OCI-LY1 (cell line): Measurements from ENCODE around the gene ETV7.

Experiments used
- H2AFZ ChIP-seq: fragments of 200-600 bp; sonication (generic), shearing (Covaris generic); 2 replicates; pipeline ENCODE4 v1.6.0; 2014; ENCODE audit warnings: antibody characterized with exemption, mild to moderate bottlenecking, low read length
- H3F3A ChIP-seq: fragments of 200-600 bp; sonication (generic), shearing (Covaris generic); 2 replicates; pipeline ENCODE4 v1.6.0; 2014; ENCODE audit warnings: mild to moderate bottlenecking, antibody characterized with exemption, low read length, moderate library complexity; ENCODE audit not compliant: insufficient read depth
- H3K27ac ChIP-seq: fragments of 200-600 bp; sonication (generic); 2 replicates; pipeline ENCODE4 v1.5.1; 2014; ENCODE audit warnings: low read length, mixed run types, mild to moderate bottlenecking, low read depth; ENCODE audit not compliant: poor library complexity, severe bottlenecking
- H3K27me3 ChIP-seq: fragments of 200-600 bp; sonication (generic); 2 replicates; pipeline ENCODE4 v1.6.0; 2014; ENCODE audit warnings: antibody characterized with exemption, mild to moderate bottlenecking, low read length, moderate library complexity; ENCODE audit not compliant: insufficient read depth
- H3K36me3 ChIP-seq: fragments of 200-600 bp; sonication (generic); 2 replicates; pipeline ENCODE4 v1.6.1; 2014; ENCODE audit warnings: mild to moderate bottlenecking, antibody characterized with exemption, low read length, moderate library complexity, mixed read lengths; ENCODE audit not compliant: insufficient read depth
- H3K4me1 ChIP-seq: fragments of 200-600 bp; sonication (generic); 2 replicates; pipeline ENCODE4 v1.5.1; 2014; ENCODE audit warnings: mild to moderate bottlenecking, low read length, moderate library complexity; ENCODE audit not compliant: insufficient read depth, severe bottlenecking
- H3K4me2 ChIP-seq: fragments of 200-600 bp; sonication (generic), shearing (Covaris generic); 2 replicates; pipeline ENCODE4 v1.6.1; 2014; ENCODE audit warnings: low read length
- H3K4me3 ChIP-seq: fragments of 200-600 bp; sonication (generic); 2 replicates; pipeline ENCODE4 v1.5.1; 2014; ENCODE audit warnings: low read length, low read depth, mild to moderate bottlenecking, mixed read lengths; ENCODE audit not compliant: poor library complexity, severe bottlenecking
- H3K79me2 ChIP-seq: fragments of 200-600 bp; shearing (Covaris generic); 2 replicates; pipeline ENCODE4 v1.6.1; 2016; ENCODE audit warnings: mixed run types, low read length, mixed read lengths; ENCODE audit not compliant: insufficient read depth
- H3K9ac ChIP-seq: fragments of 200-600 bp; sonication (generic), shearing (Covaris generic); 2 replicates; pipeline ENCODE4 v1.6.1; 2014; ENCODE audit warnings: mild to moderate bottlenecking, low read length, mixed read lengths
- H3K9me2 ChIP-seq: fragments of 200-600 bp; sonication (generic), shearing (Covaris generic); 2 replicates; pipeline ENCODE4 v1.6.1; 2014; ENCODE audit warnings: low read depth, mild to moderate bottlenecking, low read length, mixed read lengths
- H3K9me3 ChIP-seq: fragments of 200-600 bp; shearing (Covaris generic); 2 replicates; pipeline ENCODE4 v1.6.1; 2014; ENCODE audit warnings: low read length, mixed read lengths
- H4K20me1 ChIP-seq: fragments of 200-600 bp; sonication (generic), shearing (Covaris generic); 2 replicates; pipeline ENCODE4 v1.6.0; 2016; ENCODE audit warnings: mild to moderate bottlenecking, low read length; ENCODE audit not compliant: insufficient read depth
- EZH2 ChIP-seq: fragments of 200-600 bp; sonication (generic), shearing (Covaris generic); IDR thresholded peaks from 2 replicates; pipeline ENCODE4 v1.8.0; 2017; ENCODE audit warnings: borderline replicate concordance, mixed run types, mild to moderate bottlenecking, antibody characterized with exemption, low read length, moderate library complexity, mixed read lengths
- TF ChIP-seq, protein P1 (sequence below): fragments of 200-600 bp; sonication (generic), shearing (Covaris generic); IDR thresholded peaks from 2 replicates; pipeline ENCODE4 v1.5.1; 2017; ENCODE audit warnings: mild to moderate bottlenecking, antibody characterized with exemption, low read length, moderate library complexity, mixed read lengths

Gene ETV7

DNA sequence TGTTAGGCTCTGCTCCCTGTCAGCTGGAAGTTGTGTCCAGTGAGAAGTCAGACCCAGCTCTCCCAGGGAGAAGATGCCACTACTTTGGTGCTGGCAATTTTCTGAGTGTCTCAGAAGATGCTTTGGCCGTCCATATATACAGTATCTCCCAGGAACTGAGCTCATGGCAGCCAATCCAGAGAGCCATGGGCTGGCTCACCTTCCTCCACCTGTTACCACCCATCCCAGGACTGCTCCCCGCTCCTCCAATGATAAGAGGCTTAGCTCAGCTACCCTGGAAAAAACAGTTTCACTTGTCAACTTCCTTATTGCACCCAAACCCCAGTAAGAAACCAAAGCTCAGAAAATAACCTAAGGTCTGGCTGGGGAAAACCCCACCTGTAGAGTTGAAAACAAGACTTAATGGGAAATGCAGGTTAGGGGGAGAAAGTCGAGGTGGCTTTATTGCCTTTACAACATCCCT, 50.7 kb downstream of the ETV7 start, which contains the start of gene BNIP5:
TSS of gene BNIP5 (minus strand) at position 110 of the 463 bp plus-strand sequence. CDS start 6,198 bp downstream, outside the sequence.
- H3K9me3 ChIP-seq = no peaks in the 10 kb centered on the region
- TF ChIP-seq EZH2 = no peak
- TF ChIP-seq, protein P1, sequence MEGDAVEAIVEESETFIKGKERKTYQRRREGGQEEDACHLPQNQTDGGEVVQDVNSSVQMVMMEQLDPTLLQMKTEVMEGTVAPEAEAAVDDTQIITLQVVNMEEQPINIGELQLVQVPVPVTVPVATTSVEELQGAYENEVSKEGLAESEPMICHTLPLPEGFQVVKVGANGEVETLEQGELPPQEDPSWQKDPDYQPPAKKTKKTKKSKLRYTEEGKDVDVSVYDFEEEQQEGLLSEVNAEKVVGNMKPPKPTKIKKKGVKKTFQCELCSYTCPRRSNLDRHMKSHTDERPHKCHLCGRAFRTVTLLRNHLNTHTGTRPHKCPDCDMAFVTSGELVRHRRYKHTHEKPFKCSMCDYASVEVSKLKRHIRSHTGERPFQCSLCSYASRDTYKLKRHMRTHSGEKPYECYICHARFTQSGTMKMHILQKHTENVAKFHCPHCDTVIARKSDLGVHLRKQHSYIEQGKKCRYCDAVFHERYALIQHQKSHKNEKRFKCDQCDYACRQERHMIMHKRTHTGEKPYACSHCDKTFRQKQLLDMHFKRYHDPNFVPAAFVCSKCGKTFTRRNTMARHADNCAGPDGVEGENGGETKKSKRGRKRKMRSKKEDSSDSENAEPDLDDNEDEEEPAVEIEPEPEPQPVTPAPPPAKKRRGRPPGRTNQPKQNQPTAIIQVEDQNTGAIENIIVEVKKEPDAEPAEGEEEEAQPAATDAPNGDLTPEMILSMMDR = no peak
- H3K27me3 ChIP-seq = no peaks in the 10 kb centered on the region; the same call in 1 of the 2 replicates
- H3K27ac ChIP-seq = no peak within 1 kb of the TSS
- H3K9me2 ChIP-seq = no peaks in the 10 kb centered on the region
- H3K79me2 ChIP-seq = no peaks in the 10 kb centered on the region
- H3K4me3 ChIP-seq = no peak within 1 kb of the TSS
- H3K36me3 ChIP-seq = no peaks in the 10 kb centered on the region
- no peak within 1 kb of the TSS for H3K9ac ChIP-seq
- H3K4me2 ChIP-seq = no peak within 1 kb of the TSS
- H3K4me1 ChIP-seq = peaks cover 5% of the 10 kb centered on the region
- H3F3A ChIP-seq = no peaks in the 10 kb centered on the region
- no peak within 1 kb of the TSS for H2AFZ ChIP-seq
- no peaks in the 10 kb centered on the region for H4K20me1 ChIP-seq

DNA sequence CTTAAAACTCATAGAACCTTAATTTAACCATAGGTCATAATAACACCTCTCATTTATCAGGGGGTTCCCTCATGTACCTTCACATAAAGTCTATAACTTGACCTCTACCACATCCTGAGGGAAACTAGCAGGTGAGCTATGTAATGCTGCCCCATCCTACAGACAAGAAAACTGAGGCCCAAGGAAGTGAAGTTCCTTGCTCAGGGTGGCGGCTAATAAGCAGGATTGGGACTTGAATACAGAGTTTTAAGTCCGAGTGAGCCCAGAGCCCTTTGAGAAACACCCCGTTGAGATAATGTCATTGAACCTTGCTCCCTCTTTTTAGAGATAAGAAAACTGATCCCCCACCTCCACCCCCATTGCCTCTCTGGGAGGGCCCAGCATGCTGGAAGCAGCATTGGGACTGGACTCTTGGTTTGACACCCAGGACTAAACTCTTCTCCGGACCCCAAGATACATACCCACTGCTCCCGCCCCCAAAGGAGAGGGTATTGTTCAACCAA, 51.2 kb downstream of the ETV7 start:
- Histone ChIP-seq H3F3A (no peaks in the 10 kb centered on the region), H3K27me3 (no peaks in the 10 kb centered on the region; the same call in 1 of the 2 replicates), H2AFZ (no peak overlapping the region), H3K4me1 (peaks cover 5% of the 10 kb centered on the region), H3K9me2 (no peaks in the 10 kb centered on the region), H3K79me2 (no peaks in the 10 kb centered on the region), H3K4me2 (no peak overlapping the region), H3K36me3 (no peaks in the 10 kb centered on the region), H3K9me3 (no peaks in the 10 kb centered on the region), H4K20me1 (no peaks in the 10 kb centered on the region), H3K9ac (no peak overlapping the region), H3K27ac (no peak overlapping the region), H3K4me3 (no peak overlapping the region)
- no peak for TF ChIP-seq EZH2
- TF ChIP-seq, protein P1 = no peak

DNA sequence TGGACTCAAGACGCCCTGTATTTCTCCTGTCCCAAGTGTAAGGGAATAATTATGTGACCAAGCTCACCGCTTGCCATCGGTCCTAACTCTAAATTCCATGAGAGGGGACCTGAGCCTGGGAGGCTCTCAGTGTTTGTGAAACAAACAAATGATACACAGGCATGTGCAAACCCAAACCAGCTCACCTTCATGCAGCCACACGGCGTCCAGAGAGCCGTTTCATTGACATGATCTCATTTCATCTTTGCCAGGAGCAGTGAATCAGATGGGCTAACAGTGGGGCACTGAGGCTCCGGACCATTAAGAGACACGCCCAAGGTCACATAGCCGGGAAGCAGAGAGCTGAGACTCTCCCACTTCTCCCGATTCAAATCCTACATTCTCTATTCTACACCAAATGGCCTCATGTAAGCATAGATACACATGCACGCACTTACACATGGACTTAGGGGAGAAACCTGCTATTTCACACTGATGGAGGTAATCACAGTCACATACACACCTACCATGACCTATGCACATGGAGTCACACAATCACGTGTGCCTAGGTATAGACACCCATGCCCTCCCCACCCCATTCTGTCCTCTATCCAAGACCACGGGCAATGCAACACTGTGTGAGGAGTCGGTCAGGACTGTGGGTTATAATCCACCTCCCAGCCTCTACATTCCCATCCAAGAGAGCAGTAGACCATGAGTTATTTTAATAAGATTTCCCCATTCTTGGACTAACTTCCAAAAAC, 51.8 kb downstream of the ETV7 start:
- Histone ChIP-seq H3K9me3 (no peaks in the 10 kb centered on the region), H3K27ac (no peak overlapping the region), H3K9ac (no peak overlapping the region), H3K27me3 (no peaks in the 10 kb centered on the region; the same call in 1 of the 2 replicates), H3K4me2 (no peak overlapping the region), H3K4me3 (no peak overlapping the region), H3K9me2 (no peaks in the 10 kb centered on the region), H2AFZ (no peak overlapping the region), H3K36me3 (no peaks in the 10 kb centered on the region), H3F3A (no peaks in the 10 kb centered on the region), H3K79me2 (no peaks in the 10 kb centered on the region), H4K20me1 (no peaks in the 10 kb centered on the region), H3K4me1 (peaks cover 2% of the 10 kb centered on the region)
- TF ChIP-seq, protein P1 = no peak
- TF ChIP-seq EZH2 = no peak
